Smooth muscle cell (in vitro differentiated cells): ENCODE measurements around the gene CLN5. TPM values are rescaled to one million over a fixed set of nuclear protein-coding genes. Genes with fewer than 3 reads are reported as not detected.
"Not testable (repeated sequence)": the region's sequence is repeated elsewhere in the genome, so short reads cannot be mapped to it uniquely, and the experiment has no call there.

Experiments
- DNase-seq: peaks from one replicate; lab custom pipeline; 2025; ENCODE audit not compliant: unreplicated experiment; lab: John Stamatoyannopoulos, UW
- H2AFZ ChIP-seq: fragments of 200-600 bp; sonication (generic); 2 replicates; pipeline ENCODE4 v1.6.0; 2016; ENCODE audit warnings: antibody characterized with exemption, low read depth, mild to moderate bottlenecking
- H3F3A ChIP-seq: fragments of 200-600 bp; sonication (generic); 2 replicates; pipeline ENCODE4 v1.6.0; 2017; ENCODE audit warnings: antibody characterized with exemption, low read depth
- H3K27ac ChIP-seq: fragments of 200-600 bp; sonication (generic); 2 replicates; pipeline ENCODE4 v1.5.1; 2016; ENCODE audit warnings: low read depth, mild to moderate bottlenecking
- H3K27me3 ChIP-seq: fragments of 200-600 bp; sonication (generic); 2 replicates; pipeline ENCODE4 v1.6.1; 2016; ENCODE audit warnings: low read depth, mild to moderate bottlenecking
- H3K36me3 ChIP-seq: fragments of 200-600 bp; sonication (generic); 2 replicates; pipeline ENCODE4 v1.5.1; 2016; ENCODE audit warnings: low read depth
- H3K4me1 ChIP-seq: fragments of 200-600 bp; sonication (generic); 2 replicates; pipeline ENCODE4 v1.5.1; 2016; ENCODE audit warnings: low read depth
- H3K4me2 ChIP-seq: fragments of 200-600 bp; sonication (generic); 2 replicates; pipeline ENCODE4 v1.6.0; 2016; ENCODE audit warnings: mild to moderate bottlenecking
- H3K4me3 ChIP-seq: fragments of 200-600 bp; sonication (generic); 2 replicates; pipeline ENCODE4 v1.5.1; 2016; ENCODE audit warnings: mild to moderate bottlenecking
- H3K79me2 ChIP-seq: fragments of 200-600 bp; sonication (generic); 2 replicates; pipeline ENCODE4 v1.6.0; 2016; ENCODE audit warnings: low read depth, mild to moderate bottlenecking
- H3K9ac ChIP-seq: fragments of 200-600 bp; sonication (generic); 2 replicates; pipeline ENCODE4 v1.6.0; 2016; ENCODE audit warnings: low read depth
- H3K9me3 ChIP-seq: fragments of 200-600 bp; sonication (generic); replicated peaks from 2 replicates; pipeline ENCODE4 v1.5.1; 2016; ENCODE audit warnings: low read depth
- H4K20me1 ChIP-seq: fragments of 200-600 bp; sonication (generic); 2 replicates; pipeline ENCODE4 v1.6.0; 2016; ENCODE audit warnings: low read depth
- CTCF ChIP-seq: fragments of 200-600 bp; sonication (generic); IDR thresholded peaks from 2 replicates; pipeline ENCODE4 v1.5.1; 2017; ENCODE audit warnings: borderline replicate concordance, mild to moderate bottlenecking, antibody characterized with exemption; ENCODE audit not compliant: insufficient read depth, poor library complexity, severe bottlenecking
- WGBS: methylation state at CpG from one replicate; pipeline ENCODE4 v1.1.7; 2016; ENCODE audit warnings: low lambda C conversion rate; 5-methylcytosine and 5-hydroxymethylcytosine counted together
- polyA plus RNA-seq: library from polyadenylated mRNA; unstranded; fragments of >200 nt; fragmentation: Nextera tagmentation; extraction: Ambion mirVana; gene quantifications from 2 replicates; pipeline ENCODE4 v1.2.1, GENCODE V29; 2016
- total RNA-seq: library from RNA; depleted of rRNA; stranded (reverse); fragments of >200 nt; gene quantifications from 2 replicates; pipeline ENCODE4 v1.2.3, GENCODE V29; 2014

CLN5 gene
- total and polyA plus RNA-seq, 2 experiments from 2014 or later, result 17.9 to 33.5 TPM

- H3K4me3 ChIP-seq, result no peak overlapping the region
- no peaks in the 10 kb centered on the region for H3K36me3 ChIP-seq
- no peak overlapping the region for H3K4me2 ChIP-seq
- TF ChIP-seq CTCF, result no peak
- no peaks in the 10 kb centered on the region for H3K79me2 ChIP-seq
- no peak for DNase-seq
- no peaks in the 10 kb centered on the region for H4K20me1 ChIP-seq
- no peak overlapping the region for H2AFZ ChIP-seq
- H3K9ac ChIP-seq, result no peak overlapping the region
- no peaks in the 10 kb centered on the region for H3K4me1 ChIP-seq
- 86% methylated on average over 4 of the region's 4 CpGs for WGBS
- no peaks in the 10 kb centered on the region for H3K9me3 ChIP-seq
- peaks cover 9% of the 10 kb centered on the region for H3K27me3 ChIP-seq
- H3K27ac ChIP-seq, result no peak overlapping the region
- no peaks in the 10 kb centered on the region for H3F3A ChIP-seq
Measured at GRCh38 chr13:76955193-76955592, 36.7 kb upstream of the CLN5 start.

- 95% methylated on average over 5 of the region's 5 CpGs for WGBS
Measured at GRCh38 chr13:76955661-76956060, 36.2 kb upstream of the CLN5 start.

GRCh38 chr13:76958841-76959432 is 32.9 kb upstream of the CLN5 start:
- Histone ChIP-seq H2AFZ (no peak overlapping the region), H3K4me1 (no peaks in the 10 kb centered on the region), H3K9ac (no peak overlapping the region), H3K9me3 (peaks cover 3% of the 10 kb centered on the region), H3K27ac (no peak overlapping the region), H3K4me3 (no peak overlapping the region), H3K79me2 (no peaks in the 10 kb centered on the region), H3K4me2 (no peak overlapping the region), H3K27me3 (no peaks in the 10 kb centered on the region), H3K36me3 (no peaks in the 10 kb centered on the region), H4K20me1 (no peaks in the 10 kb centered on the region), H3F3A (no peaks in the 10 kb centered on the region)
- TF ChIP-seq CTCF, result no peak
- DNase-seq, result no peak
- WGBS, result 87% methylated on average over 4 of the region's 4 CpGs

More at GRCh38 chr13:76955661-76956060, 36.2 kb upstream of the CLN5 start:
- no peak overlapping the region for H3K4me3 ChIP-seq
- no peak overlapping the region for H3K27ac ChIP-seq
- no peaks in the 10 kb centered on the region for H3F3A ChIP-seq
- no peak overlapping the region for H2AFZ ChIP-seq
- H3K27me3 ChIP-seq, result peaks cover 9% of the 10 kb centered on the region
- DNase-seq, result no peak
- H3K36me3 ChIP-seq, result no peaks in the 10 kb centered on the region
- H4K20me1 ChIP-seq, result no peaks in the 10 kb centered on the region
- no peak for TF ChIP-seq CTCF
- H3K4me1 ChIP-seq, result no peaks in the 10 kb centered on the region
- H3K9me3 ChIP-seq, result peaks cover 2% of the 10 kb centered on the region
- no peak overlapping the region for H3K4me2 ChIP-seq
- no peak overlapping the region for H3K9ac ChIP-seq
- H3K79me2 ChIP-seq, result no peaks in the 10 kb centered on the region

GRCh38 chr13:76959734-76960133 is 32.1 kb upstream of the CLN5 start:
- not testable (repeated sequence) for H4K20me1 ChIP-seq, H3K79me2 ChIP-seq, H3K27me3 ChIP-seq, H3K36me3 ChIP-seq, H3K9ac ChIP-seq, H3K9me3 ChIP-seq, H3K27ac ChIP-seq, DNase-seq, H3K4me3 ChIP-seq, H3F3A ChIP-seq, H3K4me2 ChIP-seq, H2AFZ ChIP-seq, H3K4me1 ChIP-seq
